GM19238 (cell line): ENCODE results near the gene CAMK2G.

Source experiments
- DNase-seq: peaks from one replicate; pipeline ENCODE4 v3.0.0; 2011; ENCODE audit warnings: low spot score; ENCODE audit not compliant: insufficient read length

Gene CAMK2G

DNA sequence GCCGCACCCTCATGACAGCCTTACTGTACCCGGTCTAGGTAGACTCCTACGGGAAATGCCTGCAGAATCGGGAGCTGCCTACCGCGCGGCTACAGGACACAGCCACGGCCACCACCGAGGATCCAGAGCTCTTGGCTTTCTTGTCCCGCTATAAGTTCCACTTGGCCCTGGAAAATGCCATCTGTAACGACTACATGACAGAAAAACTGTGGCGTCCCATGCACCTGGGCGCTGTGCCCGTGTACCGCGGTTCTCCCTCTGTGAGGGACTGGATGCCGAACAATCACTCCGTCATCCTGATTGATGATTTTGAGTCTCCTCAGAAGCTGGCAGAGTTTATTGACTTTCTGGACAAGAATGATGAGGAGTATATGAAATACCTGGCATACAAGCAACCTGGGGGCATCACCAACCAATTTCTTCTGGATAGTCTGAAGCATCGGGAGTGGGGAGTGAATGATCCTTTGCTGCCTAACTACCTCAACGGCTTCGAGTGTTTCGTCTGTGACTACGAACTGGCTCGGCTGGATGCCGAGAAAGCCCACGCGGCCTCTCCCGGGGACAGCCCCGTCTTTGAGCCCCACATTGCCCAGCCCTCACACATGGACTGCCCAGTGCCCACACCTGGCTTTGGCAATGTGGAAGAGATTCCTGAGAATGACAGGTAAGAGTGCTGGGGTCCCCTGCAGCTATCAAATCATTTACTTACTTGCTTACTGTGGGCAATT lies 101.0 kb downstream of the CAMK2G start:
- no peak for DNase-seq

DNA sequence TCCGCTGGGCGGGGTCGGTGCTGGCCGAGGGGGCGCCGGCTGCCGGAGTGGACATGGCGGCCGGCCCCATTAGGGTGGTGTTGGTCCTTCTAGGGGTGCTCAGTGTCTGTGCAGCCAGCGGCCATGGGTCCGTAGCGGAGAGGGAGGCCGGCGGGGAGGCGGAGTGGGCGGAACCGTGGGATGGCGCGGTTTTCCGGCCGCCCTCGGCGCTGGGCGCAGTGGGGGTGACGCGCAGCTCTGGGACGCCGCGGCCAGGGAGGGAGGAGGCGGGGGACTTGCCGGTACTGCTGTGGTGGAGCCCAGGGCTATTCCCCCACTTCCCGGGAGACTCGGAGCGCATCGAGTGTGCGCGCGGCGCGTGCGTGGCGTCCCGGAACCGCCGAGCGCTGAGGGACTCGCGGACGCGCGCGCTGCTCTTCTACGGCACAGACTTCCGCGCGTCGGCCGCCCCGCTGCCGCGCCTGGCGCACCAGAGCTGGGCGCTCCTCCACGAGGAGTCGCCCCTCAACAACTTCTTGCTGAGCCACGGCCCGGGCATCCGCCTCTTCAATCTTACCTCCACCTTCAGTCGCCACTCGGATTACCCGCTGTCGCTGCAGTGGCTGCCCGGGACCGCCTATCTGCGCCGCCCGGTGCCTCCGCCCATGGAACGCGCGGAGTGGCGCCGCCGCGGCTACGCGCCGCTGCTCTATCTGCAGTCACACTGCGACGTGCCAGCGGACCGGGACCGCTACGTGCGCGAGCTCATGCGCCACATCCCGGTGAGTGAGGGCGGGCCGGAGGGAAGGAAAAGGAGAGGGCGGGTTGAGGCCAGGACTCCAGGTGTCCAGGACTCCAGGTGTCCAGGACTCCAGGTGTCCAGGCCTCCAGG lies 101.8 kb downstream of the CAMK2G start:
- peak; percentile 67 for DNase-seq

DNA sequence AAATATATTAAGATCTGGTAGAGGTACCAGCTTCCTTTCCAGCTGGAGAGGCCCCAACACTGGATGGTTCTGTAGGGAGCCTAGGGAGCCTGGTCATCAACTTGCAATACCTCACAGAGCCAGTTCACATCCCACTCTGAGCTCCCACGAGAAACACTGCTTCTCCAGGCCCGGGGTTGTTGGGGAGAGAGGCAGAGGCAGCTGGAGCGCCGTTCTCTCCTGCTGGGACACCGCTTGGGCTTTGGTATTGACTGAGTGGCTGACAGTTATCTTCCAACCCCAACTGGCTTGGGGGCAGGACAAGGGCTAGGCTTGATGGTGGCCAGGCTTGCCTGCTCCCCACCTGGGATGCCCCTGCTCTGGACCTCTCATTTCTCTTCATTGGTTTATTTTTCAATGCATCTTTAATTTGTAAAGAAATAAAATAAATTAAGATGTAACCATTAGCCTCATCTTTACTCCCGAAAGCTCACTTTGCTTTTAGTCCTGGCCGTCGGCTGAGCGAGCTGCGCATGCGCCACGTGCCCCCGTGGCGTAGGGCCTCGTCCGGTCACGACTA lies 102.6 kb downstream of the CAMK2G start:
- DNase-seq: peak; percentile 69

GRCh38 chr10:73769396-73769795 lies 105.0 kb downstream of the CAMK2G start:
- DNase-seq: no peak

GRCh38 chr10:73768881-73769280 lies 105.5 kb downstream of the CAMK2G start:
- no peak for DNase-seq

GRCh38 chr10:73765066-73765465 lies 109.3 kb downstream of the CAMK2G start:
- DNase-seq: no peak

DNA sequence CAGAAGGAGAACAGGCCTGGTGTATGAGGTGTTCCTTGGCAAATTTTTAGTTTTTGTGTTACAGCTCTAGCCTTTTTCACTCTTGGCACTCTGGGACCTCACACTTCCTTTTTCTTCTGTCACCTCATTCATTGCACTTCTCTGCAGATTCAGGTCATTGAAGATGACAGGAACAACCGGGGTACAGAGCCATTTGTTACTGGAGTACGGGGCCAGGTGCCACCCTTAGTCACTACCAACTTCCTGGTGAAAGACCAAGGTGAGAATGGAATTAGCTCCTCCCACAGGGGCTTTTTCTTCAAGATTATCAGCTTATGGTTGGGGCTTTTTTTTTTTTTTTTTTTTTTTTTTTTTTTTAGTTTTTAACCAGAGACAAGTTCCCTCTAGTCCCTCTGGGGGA lies 111.0 kb downstream of the CAMK2G start:
- DNase-seq: no peak

GRCh38 chr10:73762915-73763314 lies 111.4 kb downstream of the CAMK2G start:
- no peak for DNase-seq
